WI38 (cell line): ENCODE data around the gene CYYR1.

Experiments used
- H3K4me3 ChIP-seq: 2 replicates; pipeline ENCODE4 v1.5.1; 2011; ENCODE audit warnings: low read depth, mild to moderate bottlenecking, control low read depth, low read length
- CTCF ChIP-seq: IDR thresholded peaks from 2 replicates; pipeline ENCODE4 v1.5.1; 2012; ENCODE audit warnings: low read depth, mild to moderate bottlenecking, control low read depth, low read length

Gene CYYR1

GRCh38 chr21:26515257-26515656 lies 57.8 kb downstream of the CYYR1 start:
- no peak overlapping the region for H3K4me3 ChIP-seq
- TF ChIP-seq CTCF: no peak

GRCh38 chr21:26513212-26513611 lies 59.9 kb downstream of the CYYR1 start:
- H3K4me3 ChIP-seq: no peak overlapping the region
- no peak for TF ChIP-seq CTCF

- no peak overlapping the region for H3K4me3 ChIP-seq
- TF ChIP-seq CTCF: no peak
Measured at GRCh38 chr21:26512664-26513063, 60.4 kb downstream of the CYYR1 start.

GRCh38 chr21:26508903-26509302 lies 64.2 kb downstream of the CYYR1 start:
- no peak for TF ChIP-seq CTCF
- no peak overlapping the region for H3K4me3 ChIP-seq

- no peak overlapping the region for H3K4me3 ChIP-seq
- no peak for TF ChIP-seq CTCF
Measured at GRCh38 chr21:26506956-26507355, 66.1 kb downstream of the CYYR1 start.

GRCh38 chr21:26505211-26505610 lies 67.9 kb downstream of the CYYR1 start:
- H3K4me3 ChIP-seq: no peak overlapping the region
- no peak for TF ChIP-seq CTCF

- no peak for TF ChIP-seq CTCF
- H3K4me3 ChIP-seq: no peak overlapping the region
Measured at GRCh38 chr21:26503414-26503813, 69.7 kb downstream of the CYYR1 start.
